Retinal pigment epithelial cell (primary cell): ENCODE results near the gene SMOC2.

ENCODE experiments used
- DNase-seq: peaks from one replicate; pipeline ENCODE4 v3.0.0-alpha.2; 2010; ENCODE audit warnings: low read depth
- H3K4me3 ChIP-seq: 2 replicates; pipeline ENCODE4 v1.5.1; 2011; ENCODE audit warnings: mild to moderate bottlenecking, low read length, control low read depth, moderate library complexity
- TF ChIP-seq, protein P1 (sequence below): conservative IDR thresholded peaks from 2 replicates; pipeline ENCODE4 v1.5.1; 2011; ENCODE audit warnings: low read depth, low read length, control low read depth, inconsistent platforms

SMOC2 gene

GRCh38 chr6:168496997-168497331 is 56.0 kb downstream of the SMOC2 start:
- DNase-seq, result no peak
- TF ChIP-seq, protein P1, sequence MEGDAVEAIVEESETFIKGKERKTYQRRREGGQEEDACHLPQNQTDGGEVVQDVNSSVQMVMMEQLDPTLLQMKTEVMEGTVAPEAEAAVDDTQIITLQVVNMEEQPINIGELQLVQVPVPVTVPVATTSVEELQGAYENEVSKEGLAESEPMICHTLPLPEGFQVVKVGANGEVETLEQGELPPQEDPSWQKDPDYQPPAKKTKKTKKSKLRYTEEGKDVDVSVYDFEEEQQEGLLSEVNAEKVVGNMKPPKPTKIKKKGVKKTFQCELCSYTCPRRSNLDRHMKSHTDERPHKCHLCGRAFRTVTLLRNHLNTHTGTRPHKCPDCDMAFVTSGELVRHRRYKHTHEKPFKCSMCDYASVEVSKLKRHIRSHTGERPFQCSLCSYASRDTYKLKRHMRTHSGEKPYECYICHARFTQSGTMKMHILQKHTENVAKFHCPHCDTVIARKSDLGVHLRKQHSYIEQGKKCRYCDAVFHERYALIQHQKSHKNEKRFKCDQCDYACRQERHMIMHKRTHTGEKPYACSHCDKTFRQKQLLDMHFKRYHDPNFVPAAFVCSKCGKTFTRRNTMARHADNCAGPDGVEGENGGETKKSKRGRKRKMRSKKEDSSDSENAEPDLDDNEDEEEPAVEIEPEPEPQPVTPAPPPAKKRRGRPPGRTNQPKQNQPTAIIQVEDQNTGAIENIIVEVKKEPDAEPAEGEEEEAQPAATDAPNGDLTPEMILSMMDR, result no peak
- no peak overlapping the region for H3K4me3 ChIP-seq

- TF ChIP-seq, protein P1, result no peak
Observed at GRCh38 chr6:168497381-168497780, 56.4 kb downstream of the SMOC2 start.

GRCh38 chr6:168498161-168498843 is 57.3 kb downstream of the SMOC2 start:
- TF ChIP-seq, protein P1, result no peak
- H3K4me3 ChIP-seq, result no peak overlapping the region
- DNase-seq, result no peak

More at GRCh38 chr6:168497381-168497780, 56.4 kb downstream of the SMOC2 start:
- DNase-seq, result no peak
- H3K4me3 ChIP-seq, result no peak overlapping the region

DNA sequence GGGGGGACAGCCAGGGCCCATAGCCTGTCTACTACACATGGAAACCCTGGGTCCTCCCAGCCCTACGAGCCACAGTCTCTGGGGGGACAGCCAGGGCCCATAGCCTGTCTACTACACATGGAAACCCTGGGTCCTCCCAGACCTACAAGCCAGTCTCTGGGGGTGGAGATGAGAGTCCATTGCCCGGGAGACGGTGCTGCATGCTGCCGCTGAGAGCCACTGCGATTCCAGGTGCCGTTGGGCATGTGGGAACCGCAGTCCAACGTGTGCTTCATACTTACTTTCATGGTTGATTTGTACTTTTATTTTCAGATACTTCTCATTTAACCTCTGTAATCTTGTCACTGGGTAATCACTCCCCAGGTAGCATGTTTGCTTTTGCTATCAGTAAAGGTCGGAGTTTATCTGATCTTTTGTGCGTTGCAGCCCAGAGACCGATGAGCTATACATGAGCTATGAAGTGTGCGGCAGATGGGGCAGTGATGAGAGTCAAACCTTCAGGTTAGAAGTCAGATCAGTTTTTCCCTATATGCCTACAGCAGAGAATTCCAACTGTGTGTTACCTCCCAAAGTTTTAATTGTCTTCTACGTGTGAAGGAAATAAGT is 58.2 kb downstream of the SMOC2 start:
- TF ChIP-seq, protein P1, result no peak
- H3K4me3 ChIP-seq, result no peak overlapping the region
- no peak for DNase-seq

DNA sequence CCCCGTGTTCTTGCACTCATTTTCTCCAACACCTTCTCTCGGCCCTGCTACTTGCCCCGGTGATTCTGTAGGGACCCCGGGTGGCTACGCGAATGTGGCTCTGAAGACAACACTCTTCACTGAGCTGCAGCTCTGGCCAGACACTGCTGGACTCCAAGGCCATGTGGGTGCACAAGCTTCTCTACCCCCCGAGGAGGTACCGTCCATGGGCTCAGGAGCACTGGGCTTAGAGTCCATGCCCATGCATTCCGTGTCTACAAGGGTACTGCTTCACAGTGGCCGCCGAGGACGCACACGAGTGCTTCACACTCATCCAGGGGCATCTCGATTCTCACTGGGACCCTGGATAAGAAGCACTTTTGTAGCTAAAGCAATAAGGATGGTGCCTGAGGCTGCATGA is 59.5 kb downstream of the SMOC2 start:
- DNase-seq, result no peak
- H3K4me3 ChIP-seq, result no peak overlapping the region
- TF ChIP-seq, protein P1, result no peak

GRCh38 chr6:168501561-168501960 is 60.6 kb downstream of the SMOC2 start:
- DNase-seq, result no peak
- TF ChIP-seq, protein P1, result no peak
- no peak overlapping the region for H3K4me3 ChIP-seq

- no peak for DNase-seq
- TF ChIP-seq, protein P1, result no peak
- H3K4me3 ChIP-seq, result no peak overlapping the region
Observed at GRCh38 chr6:168504366-168504765, 63.4 kb downstream of the SMOC2 start.
